Measurements from ENCODE around the gene S1PR2. TPM values are rescaled to one million over a fixed set of nuclear protein-coding genes. Genes with fewer than 3 reads are reported as not detected.

Gene S1PR2
- total RNA-seq, 1 experiment from 2014 or later: 6.9 TPM

- intact Hi-C loops (cut with micrococcal nuclease; ENCODE audit: unreplicated experiment): no loop called here
- Histone ChIP-seq H3K4me2 (no peak overlapping the region), H3K9me2 (ENCODE audit: insufficient read depth) (no peaks in the 10 kb centered on the region), H3F3A (ENCODE audit: insufficient read depth, low read depth) (peaks cover 28% of the 10 kb centered on the region; the same call in 1 of the 2 replicates), H2AFZ (no peak overlapping the region), H3K9me3 (ENCODE audit: insufficient read depth, low read depth) (no peaks in the 10 kb centered on the region), H3K27me3 (ENCODE audit: insufficient read depth, low read depth) (no peaks in the 10 kb centered on the region), H3K4me1 (replicated peaks; ENCODE audit: insufficient read depth) (peaks cover 9% of the 10 kb centered on the region), H3K79me2 (ENCODE audit: low read depth) (no peaks in the 10 kb centered on the region), H3K4me3 (no peak overlapping the region), H4K20me1 (ENCODE audit: insufficient read depth) (0 out of 2 replicates have a peak, but pooled peaks cover 4% of the 10 kb centered on the region), H3K36me3 (ENCODE audit: low read depth) (no peaks in the 10 kb centered on the region), H3K27ac (no peak overlapping the region)
- ChIA-PET POLR2A (ENCODE audit: unreplicated experiment) (no interaction called here), CTCF (no interaction called here)
- TF ChIP-seq EZH2 (IDR thresholded peaks at IDR 0.05; ENCODE audit: low read depth): no peak
- no peak for TF ChIP-seq CTCF (conservative IDR thresholded peaks at IDR 0.05)
- DNase-seq: peak in 1 of 2 experiments; percentile 8
- BruUV-seq (replicated peaks): no TSS peak
Measured at GRCh38 chr19:10223488-10224213, 7.5 kb downstream of the S1PR2 start.

- H4K20me1 ChIP-seq (ENCODE audit: insufficient read depth): 0 out of 2 replicates have a peak, but pooled peaks cover 4% of the 10 kb centered on the region
- no peaks in the 10 kb centered on the region for H3K27me3 ChIP-seq (ENCODE audit: insufficient read depth, low read depth)
- H3K4me2 ChIP-seq: no peak overlapping the region
- no peaks in the 10 kb centered on the region for H3K36me3 ChIP-seq (ENCODE audit: low read depth)
- H3K9me3 ChIP-seq (ENCODE audit: insufficient read depth, low read depth): no peaks in the 10 kb centered on the region
- peak in 1 of 2 experiments; percentile 10 for DNase-seq
- POLR2A ChIA-PET (ENCODE audit: unreplicated experiment): no interaction called here
- H2AFZ ChIP-seq: no peak overlapping the region
- BruUV-seq (replicated peaks): TSS peak; percentile 10
- no peaks in the 10 kb centered on the region for H3K9me2 ChIP-seq (ENCODE audit: insufficient read depth)
- H3K4me1 ChIP-seq (replicated peaks; ENCODE audit: insufficient read depth): peaks cover 17% of the 10 kb centered on the region
- TF ChIP-seq EZH2 (IDR thresholded peaks at IDR 0.05; ENCODE audit: low read depth) (no peak), CTCF (conservative IDR thresholded peaks at IDR 0.05) (no peak)
- H3K4me3 ChIP-seq: no peak overlapping the region
- H3K27ac ChIP-seq: no peak overlapping the region
- peaks cover 35% of the 10 kb centered on the region; the same call in 1 of the 2 replicates for H3F3A ChIP-seq (ENCODE audit: insufficient read depth, low read depth)
- H3K79me2 ChIP-seq (ENCODE audit: low read depth): no peaks in the 10 kb centered on the region
- CTCF ChIA-PET: no interaction called here
- intact Hi-C loops (cut with micrococcal nuclease; ENCODE audit: unreplicated experiment): no loop called here
Measured at GRCh38 chr19:10222201-10222890, 8.8 kb downstream of the S1PR2 start.

- BruUV-seq (replicated peaks): no TSS peak
- no peak overlapping the region for H3K27ac ChIP-seq
- H3K36me3 ChIP-seq (ENCODE audit: low read depth): no peaks in the 10 kb centered on the region
- no peaks in the 10 kb centered on the region for H4K20me1 ChIP-seq (ENCODE audit: insufficient read depth)
- TF ChIP-seq CTCF (conservative IDR thresholded peaks at IDR 0.05) (no peak), EZH2 (IDR thresholded peaks at IDR 0.05; ENCODE audit: low read depth) (no peak)
- no peaks in the 10 kb centered on the region for H3K79me2 ChIP-seq (ENCODE audit: low read depth)
- no peak overlapping the region for H3K4me2 ChIP-seq
- H3K9me3 ChIP-seq (ENCODE audit: insufficient read depth, low read depth): no peaks in the 10 kb centered on the region
- no peaks in the 10 kb centered on the region for H3K27me3 ChIP-seq (ENCODE audit: insufficient read depth, low read depth)
- ChIA-PET CTCF (interaction anchor here (0.7 kb wide), 3 partner anchors 15 to 265 kb away, joined by 4 to 7 read pairs (median 4); no protein-coding TSS in a partner anchor), POLR2A (ENCODE audit: unreplicated experiment) (no interaction called here)
- intact Hi-C loops (cut with micrococcal nuclease; ENCODE audit: unreplicated experiment): no loop called here
- H3K4me3 ChIP-seq: no peak overlapping the region
- H3K4me1 ChIP-seq (replicated peaks; ENCODE audit: insufficient read depth): peaks cover 20% of the 10 kb centered on the region
- H3K9me2 ChIP-seq (ENCODE audit: insufficient read depth): no peaks in the 10 kb centered on the region
- H3F3A ChIP-seq (ENCODE audit: insufficient read depth, low read depth): peaks cover 27% of the 10 kb centered on the region; the same call in 1 of the 2 replicates
- DNase-seq: peak in 1 of 2 experiments; percentile 0
- no peak overlapping the region for H2AFZ ChIP-seq
Measured at GRCh38 chr19:10220695-10221094, 10.4 kb downstream of the S1PR2 start.

Measured in PC-9 (cell line).